Stimulated activated CD4-positive, alpha-beta T cell treated with anti-CD3 and anti-CD28 coated beads, Interleukin-1b, Interleukin-23, amount 100 ng/mL, for 1 hour (primary cell): ENCODE results near the gene MAPK14.

ENCODE experiments used
- DNase-seq, 2 donors: peaks; one replicate each; pipeline ENCODE4 v3.0.0-alpha.2; 2020; ENCODE audit warnings: low read depth in 2 of 2

The MAPK14 gene

DNA sequence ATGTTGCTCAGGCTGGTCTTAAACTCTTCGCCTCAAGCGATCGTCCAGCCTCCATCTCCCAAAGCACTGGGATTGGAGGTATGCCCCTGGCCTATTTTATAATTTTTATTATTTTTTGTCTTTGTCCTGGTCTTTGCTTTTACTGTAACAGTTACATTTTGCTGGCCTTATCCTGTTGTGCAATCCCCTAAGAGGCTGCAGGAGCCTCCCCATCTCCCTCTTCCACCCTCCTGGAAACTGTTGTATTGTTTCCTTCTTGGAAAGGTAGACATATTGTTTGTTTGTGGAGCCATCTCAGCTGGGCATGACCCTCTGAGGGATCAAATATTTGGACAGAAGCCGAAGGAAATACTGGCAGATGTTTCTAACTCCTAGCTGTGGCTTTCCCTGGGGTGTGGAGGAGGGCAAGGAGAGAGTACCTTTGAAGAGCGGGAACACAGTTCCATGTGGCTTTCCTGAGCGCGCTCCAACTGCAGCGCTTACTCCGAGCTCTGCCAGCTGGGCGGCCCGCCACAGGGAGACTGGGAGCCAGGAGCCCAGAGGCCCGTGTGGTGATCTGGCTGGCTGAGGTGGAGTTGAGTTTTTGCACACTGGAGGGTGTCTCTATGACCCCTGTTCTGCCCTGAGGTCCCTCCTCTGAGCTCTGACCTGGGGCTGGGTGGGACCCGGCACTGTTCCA lies 107.6 kb downstream of the MAPK14 start:
- DNase-seq = no peak

DNA sequence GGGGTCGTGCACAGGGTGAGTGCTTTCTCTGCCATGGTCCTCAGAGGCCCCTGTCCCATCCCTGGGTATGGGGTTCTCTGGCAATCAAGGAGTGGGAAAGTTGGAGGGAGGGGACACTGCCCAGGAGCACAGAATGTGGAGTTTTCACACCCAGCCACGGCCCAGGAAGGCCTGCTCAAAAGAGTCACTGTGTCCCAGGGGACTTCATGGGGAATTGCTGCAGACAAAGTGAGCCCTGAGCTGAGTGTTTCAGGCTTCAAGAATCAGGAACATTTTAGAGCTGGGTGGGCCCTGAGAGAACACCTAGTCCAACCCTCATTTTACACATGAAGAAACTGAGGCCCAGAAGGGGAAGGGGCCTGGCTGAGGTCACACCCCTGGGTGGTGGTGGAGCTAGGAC lies 108.4 kb downstream of the MAPK14 start:
- DNase-seq = no peak

DNA sequence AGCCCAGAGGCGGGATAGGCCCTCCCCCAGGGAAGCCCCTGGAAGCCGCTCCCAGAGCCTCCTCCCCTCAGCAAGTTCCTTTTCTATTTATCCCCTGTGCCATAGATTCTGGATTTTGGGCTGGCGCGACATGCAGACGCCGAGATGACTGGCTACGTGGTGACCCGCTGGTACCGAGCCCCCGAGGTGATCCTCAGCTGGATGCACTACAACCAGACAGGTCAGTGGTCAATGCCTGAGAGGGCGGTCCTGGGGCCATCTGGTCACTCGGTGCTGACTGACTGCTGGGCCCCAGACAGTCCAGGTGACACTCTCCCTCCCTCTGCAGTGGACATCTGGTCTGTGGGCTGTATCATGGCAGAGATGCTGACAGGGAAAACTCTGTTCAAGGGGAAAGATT lies 108.9 kb downstream of the MAPK14 start:
- no peak for DNase-seq

DNA sequence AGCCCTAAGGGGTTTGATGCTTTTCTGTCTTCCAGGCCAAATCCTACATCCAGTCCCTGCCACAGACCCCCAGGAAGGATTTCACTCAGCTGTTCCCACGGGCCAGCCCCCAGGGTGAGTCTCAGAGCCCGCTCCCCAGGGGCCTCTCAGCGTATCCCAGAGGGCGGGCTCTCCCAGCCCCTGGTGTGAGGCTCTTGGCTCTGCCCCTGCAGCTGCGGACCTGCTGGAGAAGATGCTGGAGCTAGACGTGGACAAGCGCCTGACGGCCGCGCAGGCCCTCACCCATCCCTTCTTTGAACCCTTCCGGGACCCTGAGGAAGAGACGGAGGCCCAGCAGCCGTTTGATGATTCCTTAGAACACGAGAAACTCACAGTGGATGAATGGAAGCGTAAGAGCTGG lies 111.1 kb downstream of the MAPK14 start:
- DNase-seq = no peak

DNA sequence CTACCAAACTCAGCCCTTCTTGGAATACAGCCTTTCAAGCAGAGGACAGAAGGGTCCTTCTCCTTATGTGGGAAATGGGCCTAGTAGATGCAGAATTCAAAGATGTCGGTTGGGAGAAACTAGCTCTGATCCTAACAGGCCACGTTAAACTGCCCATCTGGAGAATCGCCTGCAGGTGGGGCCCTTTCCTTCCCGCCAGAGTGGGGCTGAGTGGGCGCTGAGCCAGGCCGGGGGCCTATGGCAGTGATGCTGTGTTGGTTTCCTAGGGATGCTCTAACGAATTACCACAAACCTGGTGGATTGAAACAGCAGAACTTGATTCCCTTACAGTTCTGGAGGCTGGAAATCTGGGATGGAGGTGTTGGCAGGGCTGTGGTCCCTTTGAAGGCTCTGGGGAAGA lies 111.8 kb downstream of the MAPK14 start:
- no peak for DNase-seq

DNA sequence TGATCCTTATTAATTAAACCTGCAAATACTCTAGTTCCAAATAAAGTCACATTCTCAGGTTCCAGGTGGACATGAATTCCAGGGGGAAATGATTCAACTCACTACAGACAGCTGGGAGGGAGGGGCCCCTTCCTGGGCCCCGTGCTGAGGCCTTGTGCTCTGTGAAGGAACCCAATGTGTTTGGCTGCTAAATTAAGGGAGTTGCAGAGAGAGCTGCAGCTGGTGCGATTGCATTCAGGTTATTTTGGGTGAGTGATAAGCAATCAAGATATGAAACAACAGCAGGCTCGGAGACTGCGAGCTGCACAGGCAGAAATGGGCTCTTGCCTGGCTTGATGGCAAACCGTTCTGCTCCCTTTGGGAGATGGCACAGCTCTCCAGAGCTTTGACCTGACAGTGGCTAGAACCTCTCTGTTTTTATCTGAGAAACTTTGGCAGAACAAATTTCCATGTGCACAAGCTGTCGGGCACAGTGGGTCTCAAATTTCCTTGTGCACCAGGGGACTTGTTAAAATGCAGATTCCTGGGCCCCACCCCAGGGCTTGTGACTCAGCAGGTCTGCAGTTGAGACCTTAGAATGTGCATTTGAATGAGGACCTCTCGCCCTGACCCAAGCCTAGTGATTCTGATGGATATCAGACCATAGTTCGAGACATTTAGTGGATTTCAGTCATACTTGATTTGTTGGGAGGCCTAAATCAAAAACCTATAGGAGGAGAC lies 112.5 kb downstream of the MAPK14 start:
- DNase-seq = no peak

DNA sequence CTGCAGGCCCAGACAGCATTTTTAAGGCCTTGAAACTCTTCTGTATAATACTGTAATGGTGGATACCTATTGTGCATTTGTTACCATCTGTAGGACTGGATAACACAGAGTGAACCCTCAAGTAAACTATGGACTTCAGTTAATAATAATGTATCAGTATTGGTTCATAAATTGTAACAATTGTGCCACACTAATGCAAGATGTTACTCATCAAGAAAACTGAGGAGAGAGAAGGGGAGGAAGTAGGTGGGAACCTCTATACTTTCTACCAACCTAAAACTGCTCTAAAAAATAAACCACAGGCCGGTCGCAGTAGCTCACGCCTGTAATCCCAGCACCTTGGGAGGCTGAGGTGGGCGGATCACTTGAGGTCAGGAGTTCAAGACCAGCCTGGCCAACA lies 113.5 kb downstream of the MAPK14 start:
- no peak for DNase-seq

DNA sequence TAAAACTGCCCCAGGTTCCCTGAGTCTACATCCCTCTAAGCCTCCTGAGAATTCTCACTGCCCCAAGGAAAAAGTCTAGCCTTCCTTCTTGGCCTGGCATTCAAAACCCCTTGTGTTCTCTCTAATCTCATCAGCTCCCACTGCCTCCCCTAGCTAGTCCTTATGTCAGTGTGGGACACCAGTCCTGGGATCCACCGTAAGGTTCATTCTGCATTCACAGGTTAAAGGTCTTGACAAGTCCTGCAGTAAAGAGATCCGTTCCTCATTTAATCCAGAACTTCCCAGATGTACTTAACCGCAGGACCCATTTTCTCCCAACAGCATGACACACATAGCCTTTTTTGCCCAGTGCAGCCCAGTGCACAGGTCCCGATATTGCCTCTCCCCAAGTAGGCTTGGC lies 114.4 kb downstream of the MAPK14 start:
- DNase-seq = no peak

DNA sequence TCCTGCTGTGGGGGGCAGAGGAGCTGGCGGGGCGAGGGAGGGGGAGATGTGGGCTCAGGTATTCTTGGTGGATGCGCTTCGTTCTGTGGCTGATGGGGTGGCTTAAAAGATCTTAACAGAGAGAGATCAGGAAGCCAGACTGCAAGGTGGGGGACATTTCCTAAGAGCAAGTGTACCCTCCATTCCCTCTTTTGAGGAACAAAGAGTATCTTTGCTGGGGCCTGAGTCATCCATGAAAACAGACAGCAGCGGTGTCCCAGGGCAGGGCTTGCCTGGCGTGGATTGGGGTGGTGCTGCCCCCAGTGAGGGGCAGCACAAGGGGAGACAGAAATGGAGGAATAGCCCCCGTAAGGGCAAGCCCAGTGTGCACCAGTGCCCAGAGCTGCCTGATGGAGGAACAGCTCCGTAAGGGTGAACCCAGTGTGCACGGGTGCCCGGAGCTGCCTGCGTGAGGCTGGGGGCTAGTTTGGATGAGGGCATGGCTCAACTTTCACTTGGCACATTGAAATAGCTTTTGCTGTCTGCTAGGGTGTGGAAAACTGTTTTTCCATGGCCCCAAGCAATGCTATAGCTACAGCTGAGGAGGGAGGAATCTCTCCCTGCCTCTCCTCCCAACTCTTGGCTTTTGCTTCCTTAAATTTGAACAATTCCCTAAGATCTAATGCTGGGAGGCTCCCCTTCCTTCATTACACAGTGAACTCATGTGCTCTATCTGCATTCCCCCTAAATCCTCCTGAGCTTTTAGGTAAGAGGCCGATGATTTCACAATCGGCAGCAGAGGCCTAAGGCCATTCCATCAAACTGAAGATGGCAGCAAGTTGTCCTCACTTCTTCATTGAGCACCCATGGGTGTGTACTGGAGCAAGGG lies 115.6 kb downstream of the MAPK14 start:
- DNase-seq = no peak

DNA sequence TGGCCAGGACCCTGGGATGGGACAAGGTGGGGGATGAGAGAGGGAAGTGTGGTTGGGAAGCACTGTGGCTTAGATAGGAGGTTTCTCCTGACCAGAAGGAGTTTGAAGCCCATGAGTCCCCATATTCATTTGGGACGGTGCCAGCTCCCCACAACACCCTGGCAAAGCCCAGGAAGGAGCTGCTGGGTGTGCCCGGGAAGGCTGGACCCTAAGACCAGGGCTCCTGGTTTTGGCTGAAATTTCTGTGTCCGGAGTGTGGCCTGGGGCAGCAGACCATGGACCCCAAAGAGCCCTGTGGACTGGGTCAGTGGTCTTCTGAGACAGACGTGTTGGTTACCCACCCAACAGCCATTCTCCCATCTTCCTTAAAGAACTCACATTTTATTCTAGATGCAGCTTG lies 117.9 kb downstream of the MAPK14 start:
- DNase-seq = no peak

DNA sequence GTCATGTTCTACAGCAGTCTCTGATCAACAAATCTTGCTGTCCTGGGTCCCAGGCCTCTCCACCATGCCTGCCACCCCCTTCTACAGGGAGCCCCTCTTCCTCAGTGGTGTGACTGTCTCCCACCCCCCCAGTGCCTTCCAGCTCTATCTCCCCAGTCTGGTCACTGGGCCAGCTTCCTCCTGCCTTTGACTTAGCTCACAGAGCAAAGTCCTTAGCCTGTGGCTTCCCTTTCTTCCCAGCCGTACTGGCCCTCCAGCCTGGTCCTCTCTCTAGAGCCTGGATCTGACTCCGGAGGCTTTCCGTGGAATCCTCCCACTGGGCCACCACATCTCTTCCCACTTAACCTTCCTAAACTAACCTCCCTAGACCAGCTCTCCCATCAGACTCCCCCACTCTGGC lies 119.7 kb downstream of the MAPK14 start:
- DNase-seq = no peak

DNA sequence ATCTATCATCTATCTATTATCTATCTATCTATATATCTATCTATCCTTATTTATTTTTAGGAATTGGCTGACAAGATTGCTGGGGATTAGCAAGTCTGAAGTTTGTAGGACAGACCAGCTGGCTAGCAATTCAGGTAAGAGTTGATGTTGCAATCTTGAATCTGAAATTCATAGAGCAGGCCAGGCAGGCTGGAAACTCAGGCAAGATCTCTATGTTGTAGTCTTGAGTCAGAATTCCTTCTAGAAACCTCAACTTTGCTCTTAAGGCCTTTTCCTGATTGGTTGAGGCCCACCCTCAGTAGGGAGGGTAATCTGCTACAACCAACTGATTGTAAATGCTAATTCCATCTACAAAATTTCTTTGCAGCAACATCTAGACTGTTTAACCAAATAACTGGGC lies 121.9 kb downstream of the MAPK14 start:
- DNase-seq = no peak

DNA sequence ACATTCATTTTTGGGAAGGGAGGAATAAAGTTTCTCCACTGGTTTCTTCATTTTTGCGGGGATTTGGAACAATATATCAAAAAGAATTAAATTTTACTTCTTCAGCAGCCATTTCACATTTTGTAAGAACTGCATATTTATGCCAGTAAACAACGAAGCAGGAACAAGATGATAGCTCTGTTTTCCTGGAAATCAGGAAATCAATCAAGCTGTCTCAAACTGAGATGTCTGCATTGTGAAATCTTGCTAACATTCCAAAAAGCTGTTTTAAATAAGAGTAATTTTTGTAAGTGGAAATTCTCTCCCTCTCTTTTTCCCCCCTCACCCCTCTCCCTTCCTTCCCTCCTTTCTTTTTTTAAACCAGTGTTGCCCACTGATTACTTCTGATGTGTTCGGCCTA lies 122.7 kb downstream of the MAPK14 start:
- no peak for DNase-seq

DNA sequence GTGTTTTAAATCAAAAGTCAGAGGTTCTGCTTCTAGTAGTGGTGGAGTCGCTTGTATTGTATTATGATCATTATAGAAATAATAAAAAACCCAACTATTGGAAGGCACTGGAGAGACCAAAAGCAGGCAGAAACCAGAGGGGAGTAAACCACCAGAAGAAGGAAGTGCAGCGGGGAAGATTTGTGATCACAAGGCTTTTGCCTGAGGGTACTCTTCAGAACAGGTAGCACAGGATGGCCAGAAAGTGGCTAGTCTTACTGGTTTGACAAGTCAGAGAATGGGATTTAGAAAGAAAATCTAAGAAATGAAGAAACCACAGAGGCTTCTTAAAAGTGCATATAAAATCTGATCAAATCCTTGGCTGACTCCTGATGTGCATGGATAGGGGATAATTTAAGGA lies 126.7 kb downstream of the MAPK14 start:
- no peak for DNase-seq

DNA sequence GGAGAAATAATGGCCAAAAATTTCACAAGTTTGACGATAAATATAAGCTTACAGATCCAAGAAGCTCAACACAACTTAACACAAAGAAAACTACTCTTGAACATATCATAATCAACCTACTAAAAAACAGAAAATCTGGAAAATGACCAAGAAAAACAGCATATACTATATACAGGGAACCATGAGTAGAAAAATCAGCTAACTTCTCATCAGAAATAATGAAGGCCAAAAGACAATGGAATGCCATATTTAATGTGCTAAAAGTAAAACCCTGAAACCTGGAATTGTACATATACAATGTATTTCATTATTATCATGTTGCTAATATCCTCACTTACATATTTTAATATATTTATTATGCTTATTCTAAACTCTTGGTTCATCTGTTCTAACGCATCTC lies 128.1 kb downstream of the MAPK14 start:
- DNase-seq = no peak

DNA sequence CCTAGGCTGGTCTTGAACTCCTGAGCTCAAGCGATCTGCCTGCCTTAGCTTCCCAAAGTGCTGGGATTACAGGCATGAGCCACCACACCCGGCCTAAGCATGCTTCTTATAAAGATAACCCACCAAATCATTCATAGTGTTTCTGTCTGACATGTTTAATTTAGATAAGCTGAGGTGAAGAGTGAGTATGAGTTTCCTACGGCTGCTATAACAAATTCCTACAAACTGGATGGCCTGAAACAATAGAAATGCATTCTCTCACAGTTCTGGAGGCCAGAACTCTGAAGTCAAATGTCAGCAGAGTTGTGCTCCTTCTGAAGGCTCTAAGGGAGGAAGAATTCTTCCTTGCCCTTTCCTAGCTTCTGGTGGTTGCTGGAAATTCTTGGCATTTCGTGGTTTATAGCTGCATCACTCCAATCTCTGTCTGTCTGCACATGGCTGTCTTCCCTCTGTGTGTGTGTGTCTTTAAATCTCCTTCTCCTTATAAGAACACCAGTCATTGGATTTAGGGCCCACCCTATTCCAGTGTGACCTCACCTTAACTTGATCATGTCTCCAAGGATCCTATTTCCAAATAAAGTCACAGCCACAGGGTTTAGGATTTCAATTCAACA lies 132.6 kb downstream of the MAPK14 start:
- no peak for DNase-seq
